Type B pancreatic cell (in vitro differentiated cells): ENCODE data around the gene SCGB1D1. TPM values are rescaled to one million over a fixed set of nuclear protein-coding genes. Genes with fewer than 3 reads are reported as not detected.

ENCODE experiments used
- DNase-seq: peaks from one replicate; pipeline ENCODE4 v3.0.0; 2021; ENCODE audit warnings: mixed read lengths; ENCODE audit not compliant: unreplicated experiment; ENCODE audit errors: extremely low spot score
- H3K27ac Mint-ChIP-seq: 2 replicates; pipeline ENCODE4 v1.8.0; 2021; ENCODE audit warnings: mild to moderate bottlenecking, mixed read lengths
- H3K27me3 Mint-ChIP-seq: 2 replicates; pipeline ENCODE4 v1.8.0; 2021; ENCODE audit warnings: mixed read lengths
- H3K36me3 Mint-ChIP-seq: 2 replicates; pipeline ENCODE4 v1.8.0; 2021; ENCODE audit warnings: mixed read lengths
- H3K4me1 Mint-ChIP-seq: one replicate; pipeline ENCODE4 v1.8.0; 2021; ENCODE audit warnings: mixed read lengths; ENCODE audit not compliant: unreplicated experiment
- H3K4me3 Mint-ChIP-seq: 2 replicates; pipeline ENCODE4 v1.8.0; 2021; ENCODE audit warnings: mild to moderate bottlenecking, mixed read lengths
- H3K9me3 Mint-ChIP-seq: 2 replicates; pipeline ENCODE4 v1.8.0; 2021; ENCODE audit warnings: mixed read lengths
- CTCF ChIP-seq: fragments of 200-600 bp; sonication (generic); conservative IDR thresholded peaks from 2 replicates; pipeline ENCODE4 v1.5.0; 2021; ENCODE audit warnings: antibody characterized with exemption, mild to moderate bottlenecking
- total RNA-seq: library from RNA; stranded (reverse); gene quantifications from 2 replicates; pipeline ENCODE4 v1.2.1, GENCODE V29; 2021; ENCODE audit warnings: low replicate concordance

SCGB1D1 gene
- total RNA-seq, 1 donor from 2014 or later, result not detected

GRCh38 chr11:62217191-62217748, 27.3 kb downstream of the SCGB1D1 start:
- Mint-ChIP-seq H3K27ac (no peak overlapping the region), H3K36me3 (no peaks in the 10 kb centered on the region), H3K4me1 (no peaks in the 10 kb centered on the region), H3K9me3 (no peaks in the 10 kb centered on the region), H3K27me3 (peaks cover 19% of the 10 kb centered on the region), H3K4me3 (no peak overlapping the region)
- TF ChIP-seq CTCF, result peak; percentile 60
- no peak for DNase-seq

DNA sequence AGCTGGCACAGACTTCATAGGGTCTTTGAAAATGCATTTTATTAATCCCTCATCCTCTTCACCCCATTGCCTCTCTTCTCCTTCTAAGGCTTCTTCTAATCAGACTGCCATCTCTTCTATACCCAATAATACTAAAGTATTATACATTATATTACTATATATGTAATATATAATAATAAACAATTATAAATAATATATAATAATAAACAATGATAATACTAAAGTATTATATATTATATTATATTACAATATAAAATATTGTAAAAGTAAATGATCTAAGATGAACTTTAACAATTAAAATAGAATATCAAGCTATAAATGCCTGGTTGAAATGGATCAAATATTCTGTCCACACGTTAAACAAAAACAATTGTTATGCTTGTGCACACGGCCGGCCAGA, 31.5 kb downstream of the SCGB1D1 start:
- Mint-ChIP-seq H3K4me1 (no peaks in the 10 kb centered on the region), H3K36me3 (peaks cover 5% of the 10 kb centered on the region)
- TF ChIP-seq CTCF, result no peak

GRCh38 chr11:62223095-62223494, 33.1 kb downstream of the SCGB1D1 start:
- no peak overlapping the region for H3K4me3 Mint-ChIP-seq

More for the DNA sequence above, 31.5 kb downstream of the SCGB1D1 start:
- DNase-seq, result no peak
- no peak overlapping the region for H3K27ac Mint-ChIP-seq
- H3K27me3 Mint-ChIP-seq, result peaks cover 7% of the 10 kb centered on the region
- H3K4me3 Mint-ChIP-seq, result no peak overlapping the region
- peaks cover 17% of the 10 kb centered on the region for H3K9me3 Mint-ChIP-seq

GRCh38 chr11:62233730-62234129, 43.7 kb downstream of the SCGB1D1 start:
- H3K9me3 Mint-ChIP-seq, result no peaks in the 10 kb centered on the region
- no peaks in the 10 kb centered on the region for H3K36me3 Mint-ChIP-seq
- no peak overlapping the region for H3K4me3 Mint-ChIP-seq
- DNase-seq, result no peak
- peaks cover 52% of the 10 kb centered on the region for H3K27me3 Mint-ChIP-seq
- TF ChIP-seq CTCF, result no peak
- H3K27ac Mint-ChIP-seq, result no peak overlapping the region
- no peaks in the 10 kb centered on the region for H3K4me1 Mint-ChIP-seq

More at GRCh38 chr11:62223095-62223494, 33.1 kb downstream of the SCGB1D1 start:
- Mint-ChIP-seq H3K27me3 (peaks cover 3% of the 10 kb centered on the region), H3K9me3 (peaks cover 17% of the 10 kb centered on the region), H3K4me1 (no peaks in the 10 kb centered on the region), H3K36me3 (peaks cover 5% of the 10 kb centered on the region), H3K27ac (no peak overlapping the region)
- no peak for TF ChIP-seq CTCF
- DNase-seq, result no peak

GRCh38 chr11:62236187-62236586, 46.2 kb downstream of the SCGB1D1 start:
- Mint-ChIP-seq H3K4me3 (no peak overlapping the region), H3K9me3 (no peaks in the 10 kb centered on the region), H3K27me3 (peaks cover 60% of the 10 kb centered on the region), H3K36me3 (no peaks in the 10 kb centered on the region), H3K27ac (no peak overlapping the region), H3K4me1 (no peaks in the 10 kb centered on the region)
- no peak for TF ChIP-seq CTCF
- no peak for DNase-seq

- H3K4me1 Mint-ChIP-seq, result peaks cover 6% of the 10 kb centered on the region
- no peak for DNase-seq
- no peak for TF ChIP-seq CTCF
- peaks cover 53% of the 10 kb centered on the region for H3K27me3 Mint-ChIP-seq
- no peak overlapping the region for H3K4me3 Mint-ChIP-seq
- no peaks in the 10 kb centered on the region for H3K9me3 Mint-ChIP-seq
- no peaks in the 10 kb centered on the region for H3K36me3 Mint-ChIP-seq
- no peak overlapping the region for H3K27ac Mint-ChIP-seq
These were observed 47.5 kb downstream of the SCGB1D1 start for GRCh38 chr11:62237499-62237898.
